Measurements from ENCODE around the gene SPECC1. TPM values are rescaled to one million over a fixed set of nuclear protein-coding genes. Genes with fewer than 3 reads are reported as not detected.
"Not testable (repeated sequence)": the region's sequence is repeated elsewhere in the genome, so short reads cannot be mapped to it uniquely, and the experiment has no call there.

Gene SPECC1
- total and polyA plus RNA-seq, 2 experiments from 2014 or later: 1.3 to 1.5 TPM

GRCh38 chr17:20159406-20160069 is 150.4 kb downstream of the SPECC1 start:
- Histone ChIP-seq H2AFZ (no peak overlapping the region), H3K4me1 (ENCODE audit: insufficient read depth) (no peaks in the 10 kb centered on the region), H3K4me3 (no peak overlapping the region), H3K79me2 (ENCODE audit: insufficient read depth) (no peaks in the 10 kb centered on the region), H3F3A (ENCODE audit: insufficient read depth) (no peaks in the 10 kb centered on the region), H3K36me3 (ENCODE audit: low read depth) (no peaks in the 10 kb centered on the region), H3K4me2 (ENCODE audit: unreplicated experiment) (no peak overlapping the region), H3K9ac (no peak overlapping the region), H3K27ac (no peak overlapping the region), H3K9me2 (ENCODE audit: insufficient read depth) (no peaks in the 10 kb centered on the region), H3K9me3 (ENCODE audit: low read depth) (no peaks in the 10 kb centered on the region), H4K20me1 (ENCODE audit: insufficient read depth) (no peaks in the 10 kb centered on the region), H3K27me3 (replicated peaks; ENCODE audit: insufficient read depth) (peaks cover 16% of the 10 kb centered on the region)
- WGBS, 2 experiments (ENCODE audit: low coverage in 1 of 2, low lambda C conversion rate in 2 of 2, missing lambda C conversion rate in 2 of 2): 90 to 92% methylated on average over 4 of the region's 4 CpGs
- TF ChIP-seq EZH2phosphoT487 (IDR thresholded peaks at IDR 0.05; ENCODE audit: insufficient read depth, low read depth) (no peak), EZH2 (IDR thresholded peaks at IDR 0.05; ENCODE audit: insufficient read depth, poor library complexity, severe bottlenecking) (no peak)
- DNase-seq: no peak
- in situ Hi-C loops (cut with MboI): no loop called here

GRCh38 chr17:20165516-20165915 is 156.4 kb downstream of the SPECC1 start:
- H3K9ac ChIP-seq; H3K36me3 ChIP-seq (ENCODE audit: low read depth); H3K79me2 ChIP-seq (ENCODE audit: insufficient read depth); H3K4me2 ChIP-seq (ENCODE audit: unreplicated experiment); H2AFZ ChIP-seq; H3K4me3 ChIP-seq; H3K9me2 ChIP-seq (ENCODE audit: insufficient read depth); H3K27me3 ChIP-seq (replicated peaks; ENCODE audit: insufficient read depth); H3K9me3 ChIP-seq (ENCODE audit: low read depth); H3K27ac ChIP-seq; H4K20me1 ChIP-seq (ENCODE audit: insufficient read depth); DNase-seq; H3K4me1 ChIP-seq (ENCODE audit: insufficient read depth); H3F3A ChIP-seq (ENCODE audit: insufficient read depth); in situ Hi-C loops (cut with MboI): not testable (repeated sequence)
- 73 to 75% methylated on average over 4 of the region's 4 CpGs for WGBS, 2 experiments (ENCODE audit: low coverage in 1 of 2, low lambda C conversion rate in 2 of 2, missing lambda C conversion rate in 2 of 2)

GRCh38 chr17:20170085-20170484 is 160.9 kb downstream of the SPECC1 start:
- Histone ChIP-seq H3K4me1 (ENCODE audit: insufficient read depth) (no peaks in the 10 kb centered on the region), H3K27me3 (replicated peaks; ENCODE audit: insufficient read depth) (0 out of 2 replicates have a peak, but pooled peaks cover under 1% of the 10 kb centered on the region), H4K20me1 (ENCODE audit: insufficient read depth) (no peaks in the 10 kb centered on the region), H3K79me2 (ENCODE audit: insufficient read depth) (no peaks in the 10 kb centered on the region), H2AFZ (no peak overlapping the region), H3K4me2 (ENCODE audit: unreplicated experiment) (no peak overlapping the region), H3K9ac (no peak overlapping the region), H3F3A (ENCODE audit: insufficient read depth) (no peaks in the 10 kb centered on the region), H3K9me2 (ENCODE audit: insufficient read depth) (no peaks in the 10 kb centered on the region), H3K27ac (no peak overlapping the region), H3K36me3 (ENCODE audit: low read depth) (no peaks in the 10 kb centered on the region), H3K9me3 (ENCODE audit: low read depth) (no peaks in the 10 kb centered on the region), H3K4me3 (no peak overlapping the region)
- TF ChIP-seq EZH2 (IDR thresholded peaks at IDR 0.05; ENCODE audit: insufficient read depth, poor library complexity, severe bottlenecking) (no peak), EZH2phosphoT487 (IDR thresholded peaks at IDR 0.05; ENCODE audit: insufficient read depth, low read depth) (no peak)
- DNase-seq: no peak
- 65 to 66% methylated on average over 3 of the region's 3 CpGs for WGBS, 2 experiments (ENCODE audit: low coverage in 1 of 2, low lambda C conversion rate in 2 of 2, missing lambda C conversion rate in 2 of 2)
- in situ Hi-C loops (cut with MboI): no loop called here

- no peak overlapping the region for H3K27ac ChIP-seq
- no peak overlapping the region for H2AFZ ChIP-seq
These were observed 162.7 kb downstream of the SPECC1 start for GRCh38 chr17:20171741-20172365.

More at GRCh38 chr17:20171741-20172365, 162.7 kb downstream of the SPECC1 start:
- Histone ChIP-seq H3K9ac (no peak overlapping the region), H3K79me2 (ENCODE audit: insufficient read depth) (no peaks in the 10 kb centered on the region), H4K20me1 (ENCODE audit: insufficient read depth) (no peaks in the 10 kb centered on the region), H3K36me3 (ENCODE audit: low read depth) (no peaks in the 10 kb centered on the region), H3K9me3 (ENCODE audit: low read depth) (no peaks in the 10 kb centered on the region), H3K9me2 (ENCODE audit: insufficient read depth) (no peaks in the 10 kb centered on the region), H3K27me3 (replicated peaks; ENCODE audit: insufficient read depth) (peaks cover 7% of the 10 kb centered on the region; the same call in 1 of the 2 replicates), H3K4me3 (no peak overlapping the region), H3K4me2 (ENCODE audit: unreplicated experiment) (no peak overlapping the region), H3F3A (ENCODE audit: insufficient read depth) (no peaks in the 10 kb centered on the region), H3K4me1 (ENCODE audit: insufficient read depth) (no peaks in the 10 kb centered on the region)
- WGBS, 2 experiments (ENCODE audit: low coverage in 1 of 2, low lambda C conversion rate in 2 of 2, missing lambda C conversion rate in 2 of 2): 77% methylated on average over 2 of the region's 2 CpGs
- TF ChIP-seq EZH2phosphoT487 (IDR thresholded peaks at IDR 0.05; ENCODE audit: insufficient read depth, low read depth) (no peak), EZH2 (IDR thresholded peaks at IDR 0.05; ENCODE audit: insufficient read depth, poor library complexity, severe bottlenecking) (no peak)
- no peak for DNase-seq
- in situ Hi-C loops (cut with MboI): no loop called here

Measured in GM23248 (cell line).